Stimulated activated naive CD4-positive, alpha-beta T cell treated with Interleukin-2 at 50 U/mL for 16 hours (primary cell): ENCODE data around the gene EIF2AK2.
A peak's percentile ranks its signal among the peaks of the same experiment; 100 is the strongest.

Experiments
- DNase-seq: peaks from one replicate; lab custom pipeline; 2025; lab: John Stamatoyannopoulos, UW

EIF2AK2 gene

GRCh38 chr2:37098416-37099118 is 58.2 kb downstream of the EIF2AK2 start:
- no peak for DNase-seq

GRCh38 chr2:37096568-37096967 is 60.2 kb downstream of the EIF2AK2 start:
- DNase-seq: no peak

- DNase-seq: no peak
Measured at GRCh38 chr2:37091873-37092272, 64.9 kb downstream of the EIF2AK2 start.

GRCh38 chr2:37090019-37090477 is 66.7 kb downstream of the EIF2AK2 start:
- no peak for DNase-seq

- no peak for DNase-seq
Measured at GRCh38 chr2:37085731-37086147, 71.0 kb downstream of the EIF2AK2 start.

GRCh38 chr2:37084797-37085196 is 72.0 kb downstream of the EIF2AK2 start:
- no peak for DNase-seq

GRCh38 chr2:37083873-37084794 is 72.6 kb downstream of the EIF2AK2 start, which contains the start of the genes GPATCH11 and HEATR5B:
GPATCH11 (plus strand) TSS chr2:37084518; CDS start chr2:37088382, 3,864 bp downstream.
HEATR5B (minus strand) TSS chr2:37084372; CDS start chr2:37083414, 958 bp downstream.
- peak; percentile 92 for DNase-seq

GRCh38 chr2:37080689-37081088 is 76.1 kb downstream of the EIF2AK2 start:
- DNase-seq: no peak

- DNase-seq: no peak
Measured at GRCh38 chr2:37080266-37080665, 76.5 kb downstream of the EIF2AK2 start.

GRCh38 chr2:37070931-37071330 is 85.8 kb downstream of the EIF2AK2 start:
- no peak for DNase-seq

GRCh38 chr2:37068686-37069085 is 88.1 kb downstream of the EIF2AK2 start:
- no peak for DNase-seq

- DNase-seq: no peak
Measured at GRCh38 chr2:37061776-37062175, 95.0 kb downstream of the EIF2AK2 start.

GRCh38 chr2:37061013-37061711 is 95.6 kb downstream of the EIF2AK2 start:
- DNase-seq: no peak

GRCh38 chr2:37060446-37060845 is 96.3 kb downstream of the EIF2AK2 start:
- no peak for DNase-seq

- DNase-seq: no peak
Measured at GRCh38 chr2:37059841-37060240, 96.9 kb downstream of the EIF2AK2 start.

GRCh38 chr2:37052600-37053332 is 104.0 kb downstream of the EIF2AK2 start:
- DNase-seq: no peak
